Liver (tissue), 9 donors: ENCODE data around the gene ENOSF1. TPM values are rescaled to one million over a fixed set of nuclear protein-coding genes. Genes with fewer than 3 reads are reported as not detected.

Experiments
- DNase-seq: peaks from one replicate; pipeline ENCODE4 v3.0.0-alpha.2; 2017; ENCODE audit warnings: low spot score
- H3K27ac ChIP-seq, 2 donors: one replicate each; pipeline ENCODE4 v1.7.0; 2013; ENCODE audit warnings: inconsistent platforms in 2 of 2, low read length in 2 of 2, control low read depth in 1 of 2, low read depth in 1 of 2, mild to moderate bottlenecking in 1 of 2
- H3K27me3 ChIP-seq, 4 donors: one replicate each; pipeline versions ENCODE4 v1.6.1 to v1.7.0; 2013; ENCODE audit warnings: low read length in 3 of 4, inconsistent platforms in 1 of 4, mild to moderate bottlenecking in 1 of 4, moderate library complexity in 1 of 4; ENCODE audit not compliant: control insufficient read depth in 4 of 4, insufficient read depth in 4 of 4
- H3K36me3 ChIP-seq, 4 donors: one replicate each; pipeline versions ENCODE4 v1.6.1 to v1.7.0; 2013; ENCODE audit warnings: low read length in 3 of 4, mild to moderate bottlenecking in 3 of 4, low read depth in 1 of 4, moderate library complexity in 1 of 4; ENCODE audit not compliant: control insufficient read depth in 4 of 4, insufficient read depth in 3 of 4
- H3K4me1 ChIP-seq, 4 donors: one replicate each; pipeline versions ENCODE4 v1.6.1 to v1.7.0; 2013; ENCODE audit warnings: low read length in 3 of 4, mild to moderate bottlenecking in 3 of 4, moderate library complexity in 1 of 4; ENCODE audit not compliant: control insufficient read depth in 4 of 4, insufficient read depth in 4 of 4
- H3K4me3 ChIP-seq, 3 donors: one replicate each; pipeline versions ENCODE4 v1.6.1 to v1.7.0; 2013; ENCODE audit warnings: low read length in 3 of 3, control low read depth in 1 of 3, low read depth in 1 of 3, mild to moderate bottlenecking in 1 of 3
- H3K9ac ChIP-seq, 2 donors: one replicate each; pipeline ENCODE4 v1.7.0; 2013; ENCODE audit warnings: low read length in 2 of 2, mild to moderate bottlenecking in 2 of 2, moderate library complexity in 2 of 2, control low read depth in 1 of 2, low read depth in 1 of 2
- H3K9me3 ChIP-seq, 4 donors: one replicate each; pipeline versions ENCODE4 v1.6.1 to v1.7.0; 2013; ENCODE audit warnings: low read length in 3 of 4; ENCODE audit not compliant: control insufficient read depth in 4 of 4
- EGR1 ChIP-seq, 2 donors: IDR thresholded peaks; 2 replicates each; pipeline ENCODE4 v1.6.1; 2016 to 2018; ENCODE audit warnings: antibody characterized with exemption in 2 of 2, low read depth in 2 of 2
- FOXA1 ChIP-seq: IDR thresholded peaks from 2 replicates; pipeline ENCODE4 v1.6.1; 2016; ENCODE audit warnings: antibody characterized with exemption
- FOXA2 ChIP-seq: IDR thresholded peaks from 2 replicates; pipeline ENCODE4 v1.6.1; 2016; ENCODE audit warnings: antibody characterized with exemption
- GABPA ChIP-seq, 2 donors: IDR thresholded peaks in 1 of 2; conservative IDR thresholded peaks in 1 of 2; 2 replicates each; pipeline ENCODE4 v1.6.1; 2016; ENCODE audit warnings: antibody characterized with exemption in 2 of 2, mild to moderate bottlenecking in 1 of 2, moderate library complexity in 1 of 2
- HNF4A ChIP-seq, 2 donors: conservative IDR thresholded peaks; 2 replicates each; pipeline ENCODE4 v1.6.1; 2016; ENCODE audit warnings: antibody characterized with exemption in 2 of 2, mild to moderate bottlenecking in 2 of 2
- HNF4G ChIP-seq: IDR thresholded peaks from 2 replicates; pipeline ENCODE4 v1.6.1; 2016; ENCODE audit warnings: antibody characterized with exemption
- JUND ChIP-seq, 2 donors: IDR thresholded peaks; 2 replicates each; pipeline ENCODE4 v1.6.1; 2016; ENCODE audit warnings: antibody characterized with exemption in 2 of 2
- NR2F2 ChIP-seq: IDR thresholded peaks from 2 replicates; pipeline ENCODE4 v1.6.1; 2016; ENCODE audit warnings: antibody characterized with exemption
- RAD21 ChIP-seq, 2 donors: IDR thresholded peaks; 2 replicates each; pipeline ENCODE4 v1.6.1; 2016; ENCODE audit warnings: antibody characterized with exemption in 2 of 2, mild to moderate bottlenecking in 2 of 2
- RXRA ChIP-seq, 2 donors: IDR thresholded peaks; 2 replicates each; pipeline ENCODE4 v1.6.1; 2017 to 2018; ENCODE audit warnings: antibody characterized with exemption in 2 of 2, mild to moderate bottlenecking in 1 of 2
- SP1 ChIP-seq: IDR thresholded peaks from 2 replicates; pipeline ENCODE4 v1.6.1; 2018; ENCODE audit warnings: antibody characterized with exemption, mild to moderate bottlenecking
- TAF1 ChIP-seq: conservative IDR thresholded peaks from 2 replicates; pipeline ENCODE4 v1.6.1; 2016; ENCODE audit warnings: antibody characterized with exemption, mild to moderate bottlenecking
- YY1 ChIP-seq: IDR thresholded peaks from 2 replicates; pipeline ENCODE4 v1.6.1; 2016; ENCODE audit warnings: antibody characterized with exemption, mild to moderate bottlenecking
- WGBS: extraction: QIAGEN DNeasy Blood & Tissue Kit; methylation state at CpG from one replicate; pipeline ENCODE4 v1.1.7; 2013; 5-methylcytosine and 5-hydroxymethylcytosine counted together
- polyA plus RNA-seq, 2 donors: library from polyadenylated mRNA; stranded (reverse) in 1 of 2; unstranded in 1 of 2; fragments of 200-250 nt in 1 of 2; fragments of >200 nt in 1 of 2; fragmentation: Nextera tagmentation in 1 of 2; extraction: Ambion mirVana in 1 of 2; gene quantifications; one replicate each; pipeline versions ENCODE4 v1.2.1 to v1.2.3, GENCODE V29; 2013 to 2015
- total RNA-seq, 2 donors: library from RNA; depleted of rRNA; stranded (reverse); fragments of >200 nt; gene quantifications; one replicate each; pipeline ENCODE4 v1.2.3, GENCODE V29; 2014
- TF ChIP-seq, protein P1 (sequence below): IDR thresholded peaks from 2 replicates; pipeline ENCODE4 v1.6.1; 2016; ENCODE audit warnings: antibody characterized with exemption, mild to moderate bottlenecking
- TF ChIP-seq, protein P2 (sequence below): fragments of 150-350 bp; IDR thresholded peaks from 2 replicates; pipeline ENCODE4 v1.5.1; 2017; ENCODE audit warnings: improper control_type of control experiment, low read depth, low read length; ENCODE audit not compliant: missing input control
- TF ChIP-seq, protein P3 (sequence below): IDR thresholded peaks from 2 replicates; pipeline ENCODE4 v1.6.1; 2016; ENCODE audit warnings: antibody characterized with exemption
- TF ChIP-seq, protein P4 (sequence below): IDR thresholded peaks from 2 replicates; pipeline ENCODE4 v1.6.1; 2016; ENCODE audit warnings: antibody characterized with exemption
- donor health status: healthy.
- donor health status: healthy.
- donor health status: healthy.
- donor health status: healthy.
- donor health status: healthy.

ENOSF1 gene
- total and polyA plus RNA-seq, 4 donors = 34.0 to 96.1 (median 53.6) TPM

DNA sequence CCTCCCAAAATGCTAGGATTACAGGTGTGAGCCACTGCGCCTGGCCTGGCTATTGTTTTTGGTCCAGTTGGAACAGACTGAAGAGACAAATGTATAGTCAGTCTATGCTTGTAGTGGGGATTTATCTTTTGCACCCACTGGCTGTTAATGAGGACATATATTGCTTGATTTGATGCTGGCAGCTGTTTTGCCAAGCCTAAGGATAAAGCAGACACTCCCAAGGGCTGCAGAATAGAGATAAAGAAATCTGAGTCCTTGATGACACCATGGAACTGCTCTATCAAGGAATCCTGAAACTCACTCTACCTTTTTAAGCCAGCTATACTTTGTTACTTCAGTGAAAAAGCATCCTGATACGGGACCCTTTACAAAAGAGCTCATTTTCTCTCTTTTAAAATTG is 43.1 kb upstream of the ENOSF1 start:
- Histone ChIP-seq H3K36me3 (peaks cover 0 to 6% (median 5%) of the 10 kb centered on the region in 4 donors), H3K27me3 (no peaks in the 10 kb centered on the region), H3K27ac (no peak overlapping the region), H3K9me3 (no peaks in the 10 kb centered on the region), H3K9ac (no peak overlapping the region), H3K4me1 (no peaks in the 10 kb centered on the region), H3K4me3 (no peak overlapping the region)
- DNase-seq = no peak
- WGBS = 69% methylated on average over 2 of the region's 2 CpGs
- TF ChIP-seq HNF4G (no peak), SP1 (no peak), EGR1 (IDR thresholded peaks at IDR 0.05; ENCODE audit: low read depth in 2 of 2) (no peak), JUND (IDR thresholded peaks at IDR 0.05) (no peak), RAD21 (IDR thresholded peaks at IDR 0.05) (no peak), FOXA2 (no peak), FOXA1 (no peak), NR2F2 (no peak)
- TF ChIP-seq, protein P1, sequence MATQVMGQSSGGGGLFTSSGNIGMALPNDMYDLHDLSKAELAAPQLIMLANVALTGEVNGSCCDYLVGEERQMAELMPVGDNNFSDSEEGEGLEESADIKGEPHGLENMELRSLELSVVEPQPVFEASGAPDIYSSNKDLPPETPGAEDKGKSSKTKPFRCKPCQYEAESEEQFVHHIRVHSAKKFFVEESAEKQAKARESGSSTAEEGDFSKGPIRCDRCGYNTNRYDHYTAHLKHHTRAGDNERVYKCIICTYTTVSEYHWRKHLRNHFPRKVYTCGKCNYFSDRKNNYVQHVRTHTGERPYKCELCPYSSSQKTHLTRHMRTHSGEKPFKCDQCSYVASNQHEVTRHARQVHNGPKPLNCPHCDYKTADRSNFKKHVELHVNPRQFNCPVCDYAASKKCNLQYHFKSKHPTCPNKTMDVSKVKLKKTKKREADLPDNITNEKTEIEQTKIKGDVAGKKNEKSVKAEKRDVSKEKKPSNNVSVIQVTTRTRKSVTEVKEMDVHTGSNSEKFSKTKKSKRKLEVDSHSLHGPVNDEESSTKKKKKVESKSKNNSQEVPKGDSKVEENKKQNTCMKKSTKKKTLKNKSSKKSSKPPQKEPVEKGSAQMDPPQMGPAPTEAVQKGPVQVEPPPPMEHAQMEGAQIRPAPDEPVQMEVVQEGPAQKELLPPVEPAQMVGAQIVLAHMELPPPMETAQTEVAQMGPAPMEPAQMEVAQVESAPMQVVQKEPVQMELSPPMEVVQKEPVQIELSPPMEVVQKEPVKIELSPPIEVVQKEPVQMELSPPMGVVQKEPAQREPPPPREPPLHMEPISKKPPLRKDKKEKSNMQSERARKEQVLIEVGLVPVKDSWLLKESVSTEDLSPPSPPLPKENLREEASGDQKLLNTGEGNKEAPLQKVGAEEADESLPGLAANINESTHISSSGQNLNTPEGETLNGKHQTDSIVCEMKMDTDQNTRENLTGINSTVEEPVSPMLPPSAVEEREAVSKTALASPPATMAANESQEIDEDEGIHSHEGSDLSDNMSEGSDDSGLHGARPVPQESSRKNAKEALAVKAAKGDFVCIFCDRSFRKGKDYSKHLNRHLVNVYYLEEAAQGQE = no peak
- TF ChIP-seq, protein P2, sequence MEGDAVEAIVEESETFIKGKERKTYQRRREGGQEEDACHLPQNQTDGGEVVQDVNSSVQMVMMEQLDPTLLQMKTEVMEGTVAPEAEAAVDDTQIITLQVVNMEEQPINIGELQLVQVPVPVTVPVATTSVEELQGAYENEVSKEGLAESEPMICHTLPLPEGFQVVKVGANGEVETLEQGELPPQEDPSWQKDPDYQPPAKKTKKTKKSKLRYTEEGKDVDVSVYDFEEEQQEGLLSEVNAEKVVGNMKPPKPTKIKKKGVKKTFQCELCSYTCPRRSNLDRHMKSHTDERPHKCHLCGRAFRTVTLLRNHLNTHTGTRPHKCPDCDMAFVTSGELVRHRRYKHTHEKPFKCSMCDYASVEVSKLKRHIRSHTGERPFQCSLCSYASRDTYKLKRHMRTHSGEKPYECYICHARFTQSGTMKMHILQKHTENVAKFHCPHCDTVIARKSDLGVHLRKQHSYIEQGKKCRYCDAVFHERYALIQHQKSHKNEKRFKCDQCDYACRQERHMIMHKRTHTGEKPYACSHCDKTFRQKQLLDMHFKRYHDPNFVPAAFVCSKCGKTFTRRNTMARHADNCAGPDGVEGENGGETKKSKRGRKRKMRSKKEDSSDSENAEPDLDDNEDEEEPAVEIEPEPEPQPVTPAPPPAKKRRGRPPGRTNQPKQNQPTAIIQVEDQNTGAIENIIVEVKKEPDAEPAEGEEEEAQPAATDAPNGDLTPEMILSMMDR = no peak
- TF ChIP-seq, protein P3, sequence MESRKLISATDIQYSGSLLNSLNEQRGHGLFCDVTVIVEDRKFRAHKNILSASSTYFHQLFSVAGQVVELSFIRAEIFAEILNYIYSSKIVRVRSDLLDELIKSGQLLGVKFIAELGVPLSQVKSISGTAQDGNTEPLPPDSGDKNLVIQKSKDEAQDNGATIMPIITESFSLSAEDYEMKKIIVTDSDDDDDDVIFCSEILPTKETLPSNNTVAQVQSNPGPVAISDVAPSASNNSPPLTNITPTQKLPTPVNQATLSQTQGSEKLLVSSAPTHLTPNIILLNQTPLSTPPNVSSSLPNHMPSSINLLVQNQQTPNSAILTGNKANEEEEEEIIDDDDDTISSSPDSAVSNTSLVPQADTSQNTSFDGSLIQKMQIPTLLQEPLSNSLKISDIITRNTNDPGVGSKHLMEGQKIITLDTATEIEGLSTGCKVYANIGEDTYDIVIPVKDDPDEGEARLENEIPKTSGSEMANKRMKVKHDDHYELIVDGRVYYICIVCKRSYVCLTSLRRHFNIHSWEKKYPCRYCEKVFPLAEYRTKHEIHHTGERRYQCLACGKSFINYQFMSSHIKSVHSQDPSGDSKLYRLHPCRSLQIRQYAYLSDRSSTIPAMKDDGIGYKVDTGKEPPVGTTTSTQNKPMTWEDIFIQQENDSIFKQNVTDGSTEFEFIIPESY = no peak

DNA sequence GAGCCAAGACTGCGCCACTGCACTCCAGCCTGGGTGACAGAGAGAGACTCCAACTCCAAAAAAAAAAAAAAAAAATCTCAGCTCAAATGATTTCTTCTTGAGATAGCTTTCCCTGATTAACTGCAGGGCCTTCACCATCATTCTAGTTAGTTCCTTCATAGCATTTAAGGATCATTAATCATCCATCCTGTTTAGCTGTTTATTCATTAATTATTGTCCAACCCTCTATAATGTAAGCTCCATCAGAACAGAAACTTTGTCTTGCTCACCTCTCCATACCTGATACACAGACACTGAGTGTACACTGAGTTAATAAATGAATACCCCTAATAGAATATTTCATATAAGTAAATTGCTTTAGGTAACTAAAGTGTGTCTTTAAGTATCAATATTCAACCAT is 42.2 kb upstream of the ENOSF1 start:
- 100% methylated on average over 1 of the region's 1 CpG for WGBS
- H3K9ac ChIP-seq = no peak overlapping the region
- peaks cover 4 to 10% (median 5%) of the 10 kb centered on the region in 4 donors for H3K36me3 ChIP-seq
- H3K27me3 ChIP-seq = no peaks in the 10 kb centered on the region
- H3K4me3 ChIP-seq = no peak overlapping the region
- H3K4me1 ChIP-seq = no peaks in the 10 kb centered on the region
- H3K27ac ChIP-seq = no peak overlapping the region
- no peak for DNase-seq
- H3K9me3 ChIP-seq = no peaks in the 10 kb centered on the region
- TF ChIP-seq SP1 (no peak), HNF4A (conservative IDR thresholded peaks at IDR 0.05) (no peak), RXRA (IDR thresholded peaks at IDR 0.05) (no peak), FOXA1 (no peak), EGR1 (IDR thresholded peaks at IDR 0.05; ENCODE audit: low read depth in 2 of 2) (no peak), TAF1 (no peak), JUND (IDR thresholded peaks at IDR 0.05) (no peak), GABPA (IDR thresholded peaks at IDR 0.05 in 1 of 2, conservative IDR thresholded peaks at IDR 0.05 in 1 of 2) (no peak), YY1 (no peak), FOXA2 (no peak), NR2F2 (no peak), HNF4G (no peak), RAD21 (IDR thresholded peaks at IDR 0.05) (no peak)
- TF ChIP-seq, protein P3 = no peak
- TF ChIP-seq, protein P1 = no peak
- TF ChIP-seq, protein P4, sequence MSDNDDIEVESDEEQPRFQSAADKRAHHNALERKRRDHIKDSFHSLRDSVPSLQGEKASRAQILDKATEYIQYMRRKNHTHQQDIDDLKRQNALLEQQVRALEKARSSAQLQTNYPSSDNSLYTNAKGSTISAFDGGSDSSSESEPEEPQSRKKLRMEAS = no peak
